Trophoblast cell (in vitro differentiated cells and primary cell): ENCODE data around the gene NEK5.

ENCODE experiments used
- DNase-seq, 2 donors: peaks; one replicate each; pipeline ENCODE4 v3.0.0-alpha.2; 2016
- H2AFZ ChIP-seq: 2 replicates; pipeline ENCODE4 v1.6.1; 2013; ENCODE audit warnings: low read length, moderate library complexity, mild to moderate bottlenecking; ENCODE audit not compliant: insufficient read depth, poor library complexity
- H2AK5ac ChIP-seq: 2 replicates; pipeline ENCODE4 v1.6.1; 2013; ENCODE audit warnings: mild to moderate bottlenecking, low read length
- H2BK120ac ChIP-seq: 2 replicates; pipeline ENCODE4 v1.6.1; 2013; ENCODE audit warnings: low read length, mild to moderate bottlenecking, moderate library complexity; ENCODE audit not compliant: insufficient read depth, poor library complexity
- H2BK12ac ChIP-seq: 2 replicates; pipeline ENCODE4 v1.6.1; 2013; ENCODE audit warnings: mild to moderate bottlenecking, low read length, moderate library complexity
- H2BK5ac ChIP-seq: 2 replicates; pipeline ENCODE4 v1.6.1; 2013; ENCODE audit warnings: low read length, low read depth, moderate library complexity, mild to moderate bottlenecking; ENCODE audit not compliant: poor library complexity
- H3K14ac ChIP-seq: 2 replicates; pipeline ENCODE4 v1.6.1; 2013; ENCODE audit warnings: mild to moderate bottlenecking, low read length
- H3K18ac ChIP-seq: 2 replicates; pipeline ENCODE4 v1.6.1; 2013; ENCODE audit warnings: mild to moderate bottlenecking, low read length
- H3K23ac ChIP-seq: 2 replicates; pipeline ENCODE4 v1.6.1; 2013; ENCODE audit warnings: low read length
- H3K27ac ChIP-seq: 2 replicates; pipeline ENCODE4 v1.5.1; 2013; ENCODE audit warnings: low read depth, mild to moderate bottlenecking, inconsistent platforms, low read length, moderate library complexity
- H3K27me3 ChIP-seq: 2 replicates; pipeline ENCODE4 v1.6.1; 2013; ENCODE audit warnings: inconsistent platforms, mild to moderate bottlenecking, low read length, moderate library complexity; ENCODE audit not compliant: insufficient read depth
- H3K36me3 ChIP-seq, 2 experiments: 1 replicate in 1 of 2; 2 replicates in 1 of 2; pipeline ENCODE4 v1.6.1; 2013; ENCODE audit warnings: low read length in 2 of 2, mild to moderate bottlenecking in 2 of 2, moderate library complexity in 1 of 2; ENCODE audit not compliant: insufficient read depth in 2 of 2, control insufficient read depth in 1 of 2
- H3K4ac ChIP-seq: 2 replicates; pipeline ENCODE4 v1.6.1; 2013; ENCODE audit warnings: low read depth, mild to moderate bottlenecking, low read length, moderate library complexity
- H3K4me1 ChIP-seq, 2 experiments: 1 replicate in 1 of 2; 2 replicates in 1 of 2; pipeline ENCODE4 v1.6.1; 2013; ENCODE audit warnings: low read length in 2 of 2, mild to moderate bottlenecking in 2 of 2, moderate library complexity in 1 of 2; ENCODE audit not compliant: insufficient read depth in 2 of 2, control insufficient read depth in 1 of 2
- H3K4me2 ChIP-seq: 2 replicates; pipeline ENCODE4 v1.6.1; 2013; ENCODE audit warnings: inconsistent platforms, mild to moderate bottlenecking, low read length, moderate library complexity
- H3K4me3 ChIP-seq: 2 replicates; pipeline ENCODE4 v1.5.1; 2013; ENCODE audit warnings: mild to moderate bottlenecking, low read depth, low read length, inconsistent platforms
- H3K79me1 ChIP-seq: one replicate; pipeline ENCODE4 v1.6.1; 2013; ENCODE audit warnings: low read length
- H3K79me2 ChIP-seq: 2 replicates; pipeline ENCODE4 v1.6.1; 2013; ENCODE audit warnings: low read length, mild to moderate bottlenecking; ENCODE audit not compliant: control insufficient read depth, insufficient read depth, poor library complexity
- H3K9ac ChIP-seq: 2 replicates; pipeline ENCODE4 v1.6.1; 2013; ENCODE audit warnings: mild to moderate bottlenecking, low read length
- H3K9me3 ChIP-seq: 2 replicates; pipeline ENCODE4 v1.6.1; 2013; ENCODE audit warnings: low read depth, mild to moderate bottlenecking, control low read depth, inconsistent platforms, low read length; ENCODE audit not compliant: insufficient read depth
- H4K12ac ChIP-seq: 2 replicates; pipeline ENCODE4 v1.6.1; 2013; ENCODE audit warnings: low read depth, mild to moderate bottlenecking, low read length, moderate library complexity
- H4K8ac ChIP-seq: 2 replicates; pipeline ENCODE4 v1.6.1; 2013; ENCODE audit warnings: low read depth, mild to moderate bottlenecking, low read length, moderate library complexity
- H4K91ac ChIP-seq: one replicate; pipeline ENCODE4 v1.6.1; 2013; ENCODE audit warnings: low read depth, mild to moderate bottlenecking, low read length, moderate library complexity
- WGBS: extraction: QIAGEN DNeasy Blood & Tissue Kit; methylation state at CpG from one replicate; pipeline ENCODE4 v1.1.7; 2013; ENCODE audit warnings: missing lambda C conversion rate; ENCODE audit not compliant: insufficient read length, insufficient coverage; ENCODE audit errors: extremely low coverage; 5-methylcytosine and 5-hydroxymethylcytosine counted together

Gene NEK5

DNA sequence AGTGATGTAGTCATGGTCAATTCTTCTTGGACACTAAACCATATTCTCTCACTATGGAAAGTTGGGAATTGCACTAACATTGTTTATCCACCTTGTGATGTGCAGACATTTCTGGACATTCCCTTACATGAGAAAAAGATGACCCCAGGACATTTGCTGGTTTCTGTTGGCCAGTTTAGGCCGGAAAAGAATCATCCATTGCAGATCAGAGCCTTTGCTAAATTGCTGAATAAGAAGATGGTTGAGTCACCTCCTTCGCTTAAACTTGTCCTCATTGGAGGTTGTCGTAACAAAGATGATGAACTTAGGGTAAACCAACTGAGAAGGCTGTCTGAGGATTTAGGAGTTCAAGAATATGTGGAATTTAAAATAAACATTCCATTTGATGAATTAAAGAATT is 104.4 kb downstream of the NEK5 start, which contains the start of gene UTP14C:
Gene UTP14C (plus strand): TSS at position 211 of the 400 bp plus-strand sequence. CDS start 4,114 bp downstream, outside the sequence.
- Histone ChIP-seq H3K4me1 (no peaks in the 10 kb centered on the region), H3K18ac (no peak within 1 kb of the TSS), H4K8ac (no peak within 1 kb of the TSS), H4K91ac (no peak within 1 kb of the TSS), H3K36me3 (peaks cover 10 to 32% of the 10 kb centered on the region in 2 experiments), H3K23ac (no peak within 1 kb of the TSS), H2BK120ac (no peak within 1 kb of the TSS), H2BK5ac (no peak within 1 kb of the TSS), H4K12ac (no peak within 1 kb of the TSS), H3K27me3 (no peaks in the 10 kb centered on the region), H3K9me3 (peaks cover 2% of the 10 kb centered on the region), H3K14ac (no peak within 1 kb of the TSS), H3K79me1 (no peaks in the 10 kb centered on the region), H3K79me2 (no peaks in the 10 kb centered on the region), H2AK5ac (no peak within 1 kb of the TSS), H2AFZ (no peak within 1 kb of the TSS), H3K4me2 (no peak within 1 kb of the TSS), H3K4me3 (no peak within 1 kb of the TSS), H3K4ac (no peak within 1 kb of the TSS), H3K27ac (no peak within 1 kb of the TSS), H2BK12ac (no peak within 1 kb of the TSS), H3K9ac (no peak within 1 kb of the TSS)
- WGBS = no CpG with 5 or more reads among the region's 3 CpGs
- DNase-seq = no peak

DNA sequence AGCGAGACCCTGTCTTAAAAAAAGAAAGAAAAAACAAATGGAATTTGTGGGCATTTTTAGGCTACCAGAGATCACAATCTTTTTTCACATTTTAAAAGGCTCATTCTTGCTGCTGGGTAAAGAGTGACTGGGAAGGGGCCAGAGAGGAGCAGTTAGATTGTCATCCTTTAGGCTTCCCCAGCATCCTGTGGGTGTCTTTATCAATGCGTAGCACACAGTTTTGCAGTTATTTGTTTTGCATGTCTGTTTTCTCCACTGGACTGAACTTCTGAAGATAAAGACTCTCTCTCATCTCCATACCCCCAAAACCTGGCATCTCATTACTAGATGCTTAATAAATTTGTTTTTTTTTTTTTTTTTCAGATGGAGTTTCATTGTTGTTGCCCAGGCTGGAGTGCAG is 106.5 kb downstream of the NEK5 start:
- DNase-seq = peak in 1 of 2 donors; percentile 44
- Histone ChIP-seq H3K79me2 (no peaks in the 10 kb centered on the region), H3K4me1 (no peaks in the 10 kb centered on the region), H3K9me3 (no peaks in the 10 kb centered on the region), H3K18ac (no peak overlapping the region), H3K27me3 (no peaks in the 10 kb centered on the region), H2AK5ac (no peak overlapping the region), H3K14ac (no peak overlapping the region), H3K4me3 (no peak overlapping the region), H2BK12ac (no peak overlapping the region), H3K36me3 (peaks cover 12 to 28% of the 10 kb centered on the region in 2 experiments), H3K27ac (no peak overlapping the region), H2AFZ (no peak overlapping the region), H3K4me2 (no peak overlapping the region), H4K8ac (no peak overlapping the region), H3K4ac (no peak overlapping the region), H4K91ac (no peak overlapping the region), H2BK120ac (no peak overlapping the region), H3K9ac (no peak overlapping the region), H2BK5ac (no peak overlapping the region), H3K23ac (no peak overlapping the region), H3K79me1 (no peaks in the 10 kb centered on the region), H4K12ac (no peak overlapping the region)
- WGBS = no CpG with 5 or more reads among the region's 2 CpGs

DNA sequence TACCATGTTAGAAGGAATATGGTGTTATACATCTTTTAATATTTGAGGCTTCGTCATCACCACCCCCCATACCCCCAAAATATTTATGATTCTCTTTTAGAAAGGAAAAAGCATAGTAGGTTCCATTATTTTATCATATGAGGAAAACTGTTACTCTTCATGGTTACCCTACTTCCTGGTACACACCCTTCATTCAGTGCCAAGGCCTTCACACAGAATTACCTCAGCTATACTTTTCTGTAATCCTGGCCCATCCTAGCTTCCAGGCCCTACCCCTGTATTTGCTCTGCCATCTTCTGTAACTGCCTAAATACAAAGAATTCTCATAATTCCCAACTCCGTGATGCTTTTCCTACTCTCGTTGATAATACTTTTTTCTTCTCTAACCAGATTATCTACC is 108.7 kb downstream of the NEK5 start:
- H3K27ac ChIP-seq = no peak overlapping the region
- WGBS = no CpG with 5 or more reads among the region's 3 CpGs
- peaks cover 14 to 20% of the 10 kb centered on the region in 2 experiments for H3K36me3 ChIP-seq
- no peak overlapping the region for H4K91ac ChIP-seq
- DNase-seq = no peak
- H4K8ac ChIP-seq = no peak overlapping the region
- no peaks in the 10 kb centered on the region for H3K79me2 ChIP-seq
- H3K4me3 ChIP-seq = no peak overlapping the region
- H3K9ac ChIP-seq = no peak overlapping the region
- H2AFZ ChIP-seq = no peak overlapping the region
- no peak overlapping the region for H4K12ac ChIP-seq
- no peak overlapping the region for H3K4me2 ChIP-seq
- H3K4ac ChIP-seq = no peak overlapping the region
- no peak overlapping the region for H2BK120ac ChIP-seq
- H3K23ac ChIP-seq = no peak overlapping the region
- H2BK12ac ChIP-seq = no peak overlapping the region
- H3K27me3 ChIP-seq = no peaks in the 10 kb centered on the region
- no peak overlapping the region for H3K14ac ChIP-seq
- H2AK5ac ChIP-seq = no peak overlapping the region
- H3K79me1 ChIP-seq = no peaks in the 10 kb centered on the region
- no peaks in the 10 kb centered on the region for H3K4me1 ChIP-seq
- no peak overlapping the region for H2BK5ac ChIP-seq
- H3K18ac ChIP-seq = no peak overlapping the region
- peaks cover 4% of the 10 kb centered on the region for H3K9me3 ChIP-seq

DNA sequence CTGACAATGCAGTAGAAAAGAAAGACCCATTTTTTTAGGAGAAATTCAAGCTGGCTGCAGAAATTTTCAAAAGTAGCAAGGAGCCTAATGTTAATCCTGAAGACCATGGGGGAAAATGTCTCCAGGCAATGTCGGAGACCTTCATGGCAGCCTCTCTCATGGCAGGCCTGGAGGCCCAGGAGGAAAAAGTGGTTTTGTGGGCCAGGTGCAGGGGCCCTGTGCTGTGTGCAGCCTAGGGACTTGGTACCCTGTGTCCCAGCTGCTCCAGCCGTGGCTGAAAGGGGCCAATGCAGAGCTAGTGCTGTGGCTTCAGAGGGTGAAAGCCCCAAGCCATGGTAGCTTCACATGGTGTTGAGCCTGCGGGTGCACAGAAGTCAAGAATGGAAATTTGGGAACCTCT is 112.6 kb downstream of the NEK5 start:
- Histone ChIP-seq H3K36me3 (peaks cover 11 to 14% of the 10 kb centered on the region in 2 experiments), H3K4me1 (no peaks in the 10 kb centered on the region), H3K27ac (no peak overlapping the region), H3K4me2 (no peak overlapping the region), H3K23ac (no peak overlapping the region), H3K14ac (no peak overlapping the region), H3K18ac (no peak overlapping the region), H2BK5ac (no peak overlapping the region), H4K12ac (no peak overlapping the region), H2BK120ac (no peak overlapping the region), H2AFZ (no peak overlapping the region), H3K79me2 (peaks cover 9% of the 10 kb centered on the region), H3K27me3 (no peaks in the 10 kb centered on the region), H3K4ac (no peak overlapping the region), H2AK5ac (no peak overlapping the region), H4K91ac (no peak overlapping the region), H4K8ac (no peak overlapping the region), H3K79me1 (peaks cover 8% of the 10 kb centered on the region), H3K9ac (no peak overlapping the region), H2BK12ac (no peak overlapping the region), H3K4me3 (no peak overlapping the region), H3K9me3 (peaks cover 6% of the 10 kb centered on the region)
- no CpG with 5 or more reads among the region's 3 CpGs for WGBS
- no peak for DNase-seq
